CD4-positive, alpha-beta T cell (primary cell): ENCODE results near the gene IGLL5. TPM values are rescaled to one million over a fixed set of nuclear protein-coding genes. Genes with fewer than 3 reads are reported as not detected.

ENCODE experiments used
- ATAC-seq: fragments of 200-7000 bp; cut with Tn5 transposase; one replicate; pipeline ENCODE4 v1.10.0; 2022; ENCODE audit warnings: mild to moderate bottlenecking; ENCODE audit not compliant: poor library complexity
- CTCF ChIA-PET: fragments of 350-600 bp; sonication (Branson Sonifier 250); formaldehyde crosslinking; loops from one replicate; lab custom pipeline; 2021; ENCODE audit warnings: antibody characterized with exemption, inconsistent platforms; lab: Charles Lee
- POLR2A ChIA-PET: fragments of 350-600 bp; sonication (Branson Sonifier 250); formaldehyde crosslinking; loops from one replicate; lab custom pipeline; 2021; ENCODE audit warnings: antibody characterized with exemption, inconsistent platforms; lab: Charles Lee
- DNase-seq, 14 experiments: peaks; one replicate each; pipeline ENCODE4 v3.0.0-alpha.2; 2013 to 2020; ENCODE audit warnings: mixed read lengths in 2 of 14
- H3K27ac ChIP-seq, 2 donors: one replicate each; pipeline versions ENCODE4 v1.5.1 to v1.7.0; 2013; ENCODE audit warnings: low read length in 2 of 2, low read depth in 1 of 2, mild to moderate bottlenecking in 1 of 2
- H3K27me3 ChIP-seq, 2 experiments: 1 replicate in 1 of 2; 2 replicates in 1 of 2; pipeline versions ENCODE4 v1.6.1 to v1.7.0; 2013; ENCODE audit warnings: low read length in 2 of 2, control low read depth in 1 of 2, mild to moderate bottlenecking in 1 of 2, moderate library complexity in 1 of 2; ENCODE audit not compliant: insufficient read depth in 2 of 2, control insufficient read depth in 1 of 2
- H3K36me3 ChIP-seq: one replicate; pipeline ENCODE4 v1.6.1; 2013; ENCODE audit warnings: low read length, control low read depth; ENCODE audit not compliant: insufficient read depth
- H3K4me1 ChIP-seq: one replicate; pipeline ENCODE4 v1.6.1; 2013; ENCODE audit warnings: low read length, control low read depth; ENCODE audit not compliant: insufficient read depth
- H3K4me3 ChIP-seq: one replicate; pipeline ENCODE4 v1.5.1; 2013; ENCODE audit warnings: mild to moderate bottlenecking, low read length, moderate library complexity
- H3K9me3 ChIP-seq, 2 experiments: 1 replicate in 1 of 2; 2 replicates in 1 of 2; pipeline versions ENCODE4 v1.6.1 to v1.7.0; 2013; ENCODE audit warnings: low read length in 2 of 2, mild to moderate bottlenecking in 2 of 2, control low read depth in 1 of 2, moderate library complexity in 1 of 2; ENCODE audit not compliant: control insufficient read depth in 1 of 2, insufficient read depth in 1 of 2
- H3K27ac Mint-ChIP-seq: one replicate; pipeline ENCODE4 v1.8.0; 2020; ENCODE audit warnings: mixed read lengths
- H3K27me3 Mint-ChIP-seq: one replicate; pipeline ENCODE4 v1.8.0; 2021; ENCODE audit warnings: mixed read lengths
- H3K36me3 Mint-ChIP-seq: one replicate; pipeline ENCODE4 v1.8.0; 2021; ENCODE audit warnings: low read depth, mixed read lengths
- H3K4me1 Mint-ChIP-seq: one replicate; pipeline ENCODE4 v1.8.0; 2021; ENCODE audit warnings: low read depth, mixed read lengths
- H3K4me3 Mint-ChIP-seq: one replicate; pipeline ENCODE4 v1.8.0; 2020; ENCODE audit warnings: mild to moderate bottlenecking, mixed read lengths
- H3K9me3 Mint-ChIP-seq: one replicate; pipeline ENCODE4 v1.8.0; 2020; ENCODE audit warnings: mixed read lengths
- intact Hi-C, 2 experiments: fragments of 100-400 bp; cut with DNase I in 1 of 2; cut with micrococcal nuclease in 1 of 2; formaldehyde crosslinking; loops; one replicate each; pipeline versions ENCODE4 v1.15.1 to v1.9.0; 2023 to 2025; cut with DNase I, micrococcal nuclease
- total RNA-seq, 174 experiments: library from RNA in 2 of 174; stranded (reverse) in 2 of 174; gene quantifications; one replicate each; pipeline ENCODE4 v1.2.3 and lab custom pipeline; 2021 to 2026
- TF ChIP-seq, protein P1 (sequence below): fragments of 200-600 bp; IDR thresholded peaks from one replicate; pipeline ENCODE4 v1.8.0; 2022; ENCODE audit warnings: antibody characterized with exemption, mild to moderate bottlenecking

Gene IGLL5
- total RNA-seq, 2 experiments from 2014 or later: not detected

DNA sequence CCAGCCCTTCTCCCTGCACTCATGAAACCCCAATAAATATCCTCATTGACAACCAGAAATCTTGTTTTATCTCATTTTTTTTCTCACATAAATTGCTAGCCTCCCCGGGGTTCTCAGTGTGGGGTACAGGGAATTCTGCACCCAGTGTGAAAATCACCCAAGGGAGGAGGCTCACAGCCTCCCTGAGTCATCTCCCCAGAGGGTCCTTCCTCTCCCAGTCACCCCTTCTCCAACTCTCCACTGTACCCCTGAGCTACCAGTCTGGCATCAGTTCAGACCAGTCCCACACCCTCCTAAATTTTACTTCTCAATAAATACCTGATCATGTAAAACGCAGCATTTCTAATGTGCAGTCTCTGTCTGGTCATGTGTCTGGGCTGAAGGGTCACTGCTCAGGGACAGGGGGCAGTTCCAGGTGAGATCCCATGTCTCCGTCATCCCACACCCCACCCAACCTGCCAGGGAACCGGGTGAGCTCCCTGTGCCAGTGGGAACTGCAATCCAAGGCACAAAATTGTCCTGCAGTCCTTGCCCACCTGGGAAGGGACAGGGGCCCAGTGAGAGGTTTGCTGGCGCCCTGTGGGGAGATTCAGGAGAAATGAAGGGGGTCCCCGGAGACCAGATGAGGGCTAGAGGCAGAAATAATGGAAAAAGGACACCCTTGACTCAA lies 8.3 kb downstream of the IGLL5 start:
- Histone ChIP-seq H3K36me3 (no peaks in the 10 kb centered on the region), H3K4me1 (no peaks in the 10 kb centered on the region), H3K27me3 (peaks cover 0 to 2% of the 10 kb centered on the region in 2 experiments), H3K9me3 (no peaks in the 10 kb centered on the region), H3K27ac (no peak overlapping the region), H3K4me3 (no peak overlapping the region)
- H3K27me3 Mint-ChIP-seq: peaks cover 23% of the 10 kb centered on the region
- TF ChIP-seq, protein P1, sequence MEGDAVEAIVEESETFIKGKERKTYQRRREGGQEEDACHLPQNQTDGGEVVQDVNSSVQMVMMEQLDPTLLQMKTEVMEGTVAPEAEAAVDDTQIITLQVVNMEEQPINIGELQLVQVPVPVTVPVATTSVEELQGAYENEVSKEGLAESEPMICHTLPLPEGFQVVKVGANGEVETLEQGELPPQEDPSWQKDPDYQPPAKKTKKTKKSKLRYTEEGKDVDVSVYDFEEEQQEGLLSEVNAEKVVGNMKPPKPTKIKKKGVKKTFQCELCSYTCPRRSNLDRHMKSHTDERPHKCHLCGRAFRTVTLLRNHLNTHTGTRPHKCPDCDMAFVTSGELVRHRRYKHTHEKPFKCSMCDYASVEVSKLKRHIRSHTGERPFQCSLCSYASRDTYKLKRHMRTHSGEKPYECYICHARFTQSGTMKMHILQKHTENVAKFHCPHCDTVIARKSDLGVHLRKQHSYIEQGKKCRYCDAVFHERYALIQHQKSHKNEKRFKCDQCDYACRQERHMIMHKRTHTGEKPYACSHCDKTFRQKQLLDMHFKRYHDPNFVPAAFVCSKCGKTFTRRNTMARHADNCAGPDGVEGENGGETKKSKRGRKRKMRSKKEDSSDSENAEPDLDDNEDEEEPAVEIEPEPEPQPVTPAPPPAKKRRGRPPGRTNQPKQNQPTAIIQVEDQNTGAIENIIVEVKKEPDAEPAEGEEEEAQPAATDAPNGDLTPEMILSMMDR: no peak
- POLR2A ChIA-PET: no interaction called here
- H3K4me3 Mint-ChIP-seq: no peak overlapping the region
- CTCF ChIA-PET: no interaction called here
- H3K27ac Mint-ChIP-seq: no peak overlapping the region
- no peaks in the 10 kb centered on the region for H3K9me3 Mint-ChIP-seq
- H3K36me3 Mint-ChIP-seq: no peaks in the 10 kb centered on the region
- ATAC-seq (no peak), DNase-seq (peak in 1 of 14 experiments; percentile 19)
- no peaks in the 10 kb centered on the region for H3K4me1 Mint-ChIP-seq
- intact Hi-C loops: no loop called here

DNA sequence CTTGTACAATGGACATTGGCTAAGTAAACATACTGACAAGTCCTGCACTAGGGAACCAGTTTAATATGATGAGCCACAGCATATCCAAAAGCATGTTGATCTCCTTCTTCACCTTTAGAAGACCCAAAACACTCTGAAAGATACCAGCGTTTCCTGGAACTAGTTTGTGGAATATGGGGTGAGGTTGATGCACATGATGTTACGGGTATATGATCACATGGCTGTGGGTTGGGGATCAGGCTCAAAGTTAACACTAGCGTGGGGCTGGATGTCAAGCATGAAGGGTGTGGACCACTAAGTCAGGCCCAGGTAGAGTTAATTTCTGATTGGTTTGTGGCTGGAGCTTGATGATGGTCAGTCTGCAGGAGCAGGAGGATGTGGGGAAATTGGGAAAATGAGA lies 9.0 kb downstream of the IGLL5 start:
- peaks cover 23% of the 10 kb centered on the region for H3K27me3 Mint-ChIP-seq
- H3K4me3 Mint-ChIP-seq: no peak overlapping the region
- DNase-seq (no peak), ATAC-seq (no peak)
- ChIA-PET CTCF (no interaction called here), POLR2A (no interaction called here)
- peaks cover 0 to 2% of the 10 kb centered on the region in 2 experiments for H3K27me3 ChIP-seq
- no peak overlapping the region for H3K27ac Mint-ChIP-seq
- no peaks in the 10 kb centered on the region for H3K36me3 ChIP-seq
- H3K4me1 ChIP-seq: no peaks in the 10 kb centered on the region
- TF ChIP-seq, protein P1: no peak
- intact Hi-C loops: no loop called here
- H3K4me3 ChIP-seq: no peak overlapping the region
- H3K4me1 Mint-ChIP-seq: no peaks in the 10 kb centered on the region
- no peaks in the 10 kb centered on the region for H3K9me3 ChIP-seq
- H3K27ac ChIP-seq: no peak overlapping the region
- H3K36me3 Mint-ChIP-seq: no peaks in the 10 kb centered on the region
- H3K9me3 Mint-ChIP-seq: no peaks in the 10 kb centered on the region

DNA sequence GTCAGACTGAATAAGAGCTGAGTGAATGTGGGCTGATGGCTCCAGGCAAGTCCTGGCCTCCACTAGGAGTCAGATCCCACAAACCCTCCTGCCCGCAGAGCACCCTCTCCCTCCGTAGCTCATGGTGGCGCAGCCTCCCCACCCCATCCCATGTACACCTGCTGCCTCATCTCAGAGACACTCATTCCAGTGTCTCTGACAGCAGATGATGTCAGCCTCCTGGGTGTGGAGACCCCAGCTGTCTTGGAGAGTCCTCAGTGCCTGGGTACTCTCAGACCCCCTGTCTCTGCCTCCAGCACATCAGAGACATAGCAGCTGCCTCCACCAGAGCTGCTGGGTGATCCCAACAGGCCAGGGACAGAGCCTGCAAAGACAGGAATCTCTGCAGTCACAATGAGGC lies 9.5 kb downstream of the IGLL5 start:
- no peaks in the 10 kb centered on the region for H3K4me1 Mint-ChIP-seq
- Histone ChIP-seq H3K4me1 (no peaks in the 10 kb centered on the region), H3K9me3 (no peaks in the 10 kb centered on the region), H3K36me3 (no peaks in the 10 kb centered on the region), H3K27me3 (peaks cover 0 to 2% of the 10 kb centered on the region in 2 experiments), H3K27ac (no peak overlapping the region), H3K4me3 (no peak overlapping the region)
- intact Hi-C loops: no loop called here
- ChIA-PET POLR2A (no interaction called here), CTCF (no interaction called here)
- H3K4me3 Mint-ChIP-seq: no peak overlapping the region
- TF ChIP-seq, protein P1: no peak
- H3K9me3 Mint-ChIP-seq: no peaks in the 10 kb centered on the region
- DNase-seq (no peak), ATAC-seq (no peak)
- no peak overlapping the region for H3K27ac Mint-ChIP-seq
- peaks cover 23% of the 10 kb centered on the region for H3K27me3 Mint-ChIP-seq
- no peaks in the 10 kb centered on the region for H3K36me3 Mint-ChIP-seq
